HG02798 (cell line): ENCODE results near the gene CTCFL.
"Not testable (repeated sequence)": the region's sequence is repeated elsewhere in the genome, so short reads cannot be mapped to it uniquely, and the experiment has no call there.

Experiments
- ATAC-seq: cut with Tn5 transposase; IDR thresholded peaks from one replicate; pipeline ENCODE4 v1.9.1; 2021; ENCODE audit warnings: mild to moderate bottlenecking; ENCODE audit not compliant: unreplicated experiment, poor library complexity

Gene CTCFL

GRCh38 chr20:57514273-57514751 lies 10.6 kb downstream of the CTCFL start:
- ATAC-seq: no peak

GRCh38 chr20:57513199-57513598 lies 11.7 kb downstream of the CTCFL start:
- no peak for ATAC-seq

GRCh38 chr20:57512432-57512831 lies 12.5 kb downstream of the CTCFL start:
- ATAC-seq: no peak

GRCh38 chr20:57511709-57512108 lies 13.2 kb downstream of the CTCFL start:
- ATAC-seq: not testable (repeated sequence)

- ATAC-seq: no peak
Measured at GRCh38 chr20:57509665-57510237, 15.2 kb downstream of the CTCFL start.

GRCh38 chr20:57508831-57509230 lies 16.1 kb downstream of the CTCFL start:
- ATAC-seq: no peak

- ATAC-seq: no peak
Measured at GRCh38 chr20:57508381-57508780, 16.6 kb downstream of the CTCFL start.

GRCh38 chr20:57507477-57507876 lies 17.5 kb downstream of the CTCFL start:
- ATAC-seq: no peak

GRCh38 chr20:57505979-57506378 lies 19.0 kb downstream of the CTCFL start:
- ATAC-seq: no peak

GRCh38 chr20:57504411-57504810 lies 20.5 kb downstream of the CTCFL start:
- ATAC-seq: no peak

GRCh38 chr20:57503035-57503658 lies 21.8 kb downstream of the CTCFL start:
- ATAC-seq: no peak

- no peak for ATAC-seq
Measured at GRCh38 chr20:57502336-57502700, 22.6 kb downstream of the CTCFL start.

- no peak for ATAC-seq
Measured at GRCh38 chr20:57501461-57502335, 23.2 kb downstream of the CTCFL start.

- no peak for ATAC-seq
Measured at GRCh38 chr20:57500962-57501361, 24.0 kb downstream of the CTCFL start.

- no peak for ATAC-seq
Measured at GRCh38 chr20:57500235-57500634, 24.7 kb downstream of the CTCFL start.

- no peak for ATAC-seq
Measured at GRCh38 chr20:57499676-57500075, 25.3 kb downstream of the CTCFL start.

- peak; percentile 48 for ATAC-seq
Measured at GRCh38 chr20:57498425-57499400, 26.2 kb downstream of the CTCFL start.

GRCh38 chr20:57496592-57496991 lies 28.3 kb downstream of the CTCFL start:
- ATAC-seq: no peak

GRCh38 chr20:57495978-57496377 lies 29.0 kb downstream of the CTCFL start:
- no peak for ATAC-seq

GRCh38 chr20:57493091-57493615 lies 31.8 kb downstream of the CTCFL start:
- ATAC-seq: no peak
